ENCODE results near the gene EPHB1.

DNA sequence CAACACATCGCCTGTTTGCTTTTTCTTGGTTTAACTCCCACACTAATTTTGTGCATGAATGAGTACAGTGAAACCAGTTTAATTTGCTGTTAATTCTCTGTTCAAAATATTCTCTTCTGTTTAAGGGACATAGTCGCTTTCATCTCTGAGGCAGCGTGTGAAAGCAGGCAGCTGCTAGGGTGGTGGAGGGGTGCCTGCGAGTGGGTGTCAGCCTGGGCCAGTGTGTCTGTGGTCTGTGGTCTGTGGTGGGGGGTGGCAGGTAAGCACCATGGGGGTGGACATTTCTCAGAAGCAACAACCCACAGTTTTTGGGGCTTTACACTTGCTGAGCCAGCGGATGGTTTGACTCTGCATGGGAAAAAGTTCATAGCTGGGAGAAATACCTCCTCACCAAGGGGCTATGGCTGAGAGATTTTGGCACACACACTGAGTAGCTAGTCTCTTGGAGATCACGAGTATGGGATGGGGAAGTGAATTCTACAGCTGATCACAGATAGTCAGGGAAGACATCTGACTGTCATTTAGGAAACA lies 109.2 kb downstream of the EPHB1 start:
- TF ChIP-seq POLR2AphosphoS5 (IDR thresholded peaks at IDR 0.05; ENCODE audit: low read depth, low read length) = no peak
- TF ChIP-seq SIN3A (IDR thresholded peaks at IDR 0.05; ENCODE audit: borderline replicate concordance, insufficient read depth, low read length) = no peak
- no peak for TF ChIP-seq TAF1 (IDR thresholded peaks at IDR 0.05; ENCODE audit: borderline replicate concordance, insufficient read depth, low read length)

All from PFSK-1 (cell line).